HG02943 (cell line): ENCODE measurements around the gene HOXA2.

Experiments
- ATAC-seq: cut with Tn5 transposase; IDR thresholded peaks from one replicate; pipeline ENCODE4 v1.9.1; 2021; ENCODE audit warnings: mild to moderate bottlenecking, low read depth, moderate library complexity; ENCODE audit not compliant: unreplicated experiment

HOXA2 gene

DNA sequence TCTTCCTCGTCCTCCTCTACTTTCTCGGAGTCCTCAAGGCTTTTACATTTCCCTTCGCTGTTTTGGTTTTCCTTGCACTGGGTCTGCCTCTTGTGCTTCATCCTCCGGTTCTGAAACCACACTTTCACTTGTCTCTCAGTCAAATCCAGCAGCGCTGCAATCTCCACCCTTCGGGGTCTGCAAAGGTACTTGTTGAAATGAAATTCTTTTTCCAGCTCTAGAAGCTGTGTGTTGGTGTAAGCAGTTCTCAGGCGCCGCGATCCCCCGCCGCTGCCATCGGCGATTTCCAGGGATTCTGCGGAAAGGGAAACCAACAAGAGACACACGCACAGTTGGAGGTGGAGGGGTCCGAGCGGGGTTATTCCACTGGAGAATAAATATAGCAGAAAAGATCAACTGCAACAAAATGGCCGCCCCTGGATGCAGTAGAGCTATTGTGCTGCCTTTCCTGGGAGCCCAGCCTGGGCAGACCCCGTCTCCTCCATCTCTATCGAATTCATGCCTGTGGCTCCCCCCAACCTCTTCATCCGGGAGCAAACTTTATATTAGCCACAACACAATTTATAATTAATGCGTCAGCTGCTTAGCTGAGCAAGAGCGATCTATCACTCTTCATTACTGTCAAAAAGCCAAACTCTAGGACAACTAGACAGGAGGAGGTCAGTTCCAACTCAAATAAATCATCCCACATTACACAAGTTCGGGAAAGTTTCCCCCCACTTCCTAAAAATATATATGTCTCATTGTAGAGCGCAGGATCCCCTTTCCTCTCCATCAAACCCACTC lies 1.1 kb downstream of the HOXA2 start:
- ATAC-seq: no peak

DNA sequence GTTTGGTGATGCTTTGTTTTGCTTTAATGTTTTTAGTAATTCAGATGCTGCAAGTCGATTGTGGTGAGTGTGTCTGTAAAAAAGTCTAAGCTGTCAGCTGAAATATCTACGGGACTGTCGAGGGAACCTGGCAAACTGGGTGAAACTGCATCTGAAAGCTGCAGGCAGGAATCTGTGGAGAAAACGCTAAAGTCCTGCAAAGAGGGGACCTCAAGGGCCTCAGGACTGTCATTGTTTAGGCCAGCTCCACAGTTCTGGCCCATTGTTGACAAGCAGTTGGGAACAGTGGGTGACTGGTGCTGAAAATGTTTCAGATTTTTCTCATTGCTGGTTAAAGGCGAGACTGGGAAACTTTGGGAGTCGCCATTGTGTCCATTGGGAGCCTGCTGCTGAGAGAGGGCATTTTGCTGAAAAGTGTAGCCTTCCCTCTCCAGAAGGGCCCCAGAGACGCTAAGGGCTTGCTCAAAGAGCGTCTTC lies 1.8 kb downstream of the HOXA2 start:
- no peak for ATAC-seq

DNA sequence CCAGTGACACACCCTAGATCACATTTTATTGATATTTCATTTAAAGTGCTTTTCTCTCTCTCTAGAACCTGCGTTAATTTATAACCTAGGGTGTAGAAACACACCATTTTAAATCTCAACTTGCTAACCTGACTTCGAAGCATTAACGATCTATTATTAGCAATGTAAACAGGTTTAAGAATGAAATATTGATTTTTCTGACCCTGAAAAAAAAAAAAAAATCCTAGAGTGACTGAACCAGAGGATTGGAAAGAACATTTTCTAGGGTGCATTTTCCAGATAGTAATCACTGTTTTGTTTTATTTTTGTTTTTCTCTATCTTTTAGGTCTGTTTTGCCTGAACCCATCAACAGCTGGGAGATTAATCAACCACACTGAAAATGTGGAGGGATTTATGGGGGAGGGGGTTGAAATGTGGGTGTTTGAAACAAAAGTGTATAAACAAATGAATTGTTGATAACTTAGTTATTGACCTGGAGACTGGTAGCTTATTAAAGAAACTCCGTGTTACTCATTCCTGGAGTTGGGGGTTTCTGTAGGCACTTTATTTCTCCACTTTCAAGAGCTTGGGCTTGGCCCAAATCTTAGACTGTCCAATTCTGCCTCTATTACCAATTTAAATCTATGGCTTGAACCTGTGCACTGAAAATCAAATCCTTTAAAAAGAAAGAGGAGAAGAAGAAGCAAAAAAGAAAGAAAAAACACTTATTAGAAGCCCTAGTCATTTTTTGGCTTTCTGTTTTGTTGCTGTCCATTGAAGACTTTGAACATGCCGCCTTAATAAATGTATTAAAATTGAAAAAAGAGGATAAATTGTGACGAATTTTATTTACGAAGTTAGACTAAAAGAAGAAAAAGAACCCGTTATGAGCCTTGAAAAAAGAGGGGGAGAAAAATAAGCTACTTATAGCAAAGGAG lies 2.8 kb downstream of the HOXA2 start:
- no peak for ATAC-seq

DNA sequence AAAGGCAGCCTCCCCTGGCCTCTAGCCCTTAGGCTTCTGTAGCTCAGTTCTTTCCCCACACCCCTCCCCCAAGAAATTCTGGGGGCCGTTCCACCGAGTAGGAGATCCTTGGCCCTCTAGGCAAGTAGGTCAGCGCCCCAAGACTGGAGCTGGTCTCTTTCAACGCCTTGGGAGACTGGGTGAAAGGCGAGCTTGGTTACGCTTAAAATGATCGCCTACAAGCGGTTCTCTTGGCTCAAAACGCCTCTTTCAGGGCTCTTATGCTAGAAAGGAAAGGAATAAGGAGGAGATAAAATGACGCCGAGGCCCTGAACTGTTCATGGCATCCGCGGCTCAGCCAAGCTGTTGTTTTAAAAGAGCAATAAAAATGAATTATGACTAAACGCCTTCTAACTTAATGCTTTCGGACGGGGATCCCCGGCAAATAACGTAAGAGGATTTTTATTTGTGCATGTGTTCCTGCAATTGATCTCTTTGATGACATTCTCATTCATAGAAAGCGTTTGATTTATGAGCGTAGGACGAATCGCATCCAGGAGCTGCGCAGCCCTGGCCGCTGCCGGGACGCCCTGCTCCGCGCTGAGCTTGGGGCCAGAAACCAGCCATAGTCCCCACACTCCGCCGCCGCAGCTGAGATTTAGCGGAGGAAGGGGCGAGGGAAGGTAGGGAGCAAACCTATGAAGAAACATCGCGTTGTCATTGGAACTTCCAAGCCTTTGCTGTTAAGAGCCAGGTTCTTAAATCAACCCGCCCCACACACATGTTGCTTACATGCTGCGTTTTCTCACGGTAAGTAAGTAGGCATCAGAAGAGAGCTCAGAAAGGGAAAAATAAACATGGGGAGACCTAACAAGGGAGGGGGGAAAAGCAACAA lies 3.7 kb downstream of the HOXA2 start:
- no peak for ATAC-seq

DNA sequence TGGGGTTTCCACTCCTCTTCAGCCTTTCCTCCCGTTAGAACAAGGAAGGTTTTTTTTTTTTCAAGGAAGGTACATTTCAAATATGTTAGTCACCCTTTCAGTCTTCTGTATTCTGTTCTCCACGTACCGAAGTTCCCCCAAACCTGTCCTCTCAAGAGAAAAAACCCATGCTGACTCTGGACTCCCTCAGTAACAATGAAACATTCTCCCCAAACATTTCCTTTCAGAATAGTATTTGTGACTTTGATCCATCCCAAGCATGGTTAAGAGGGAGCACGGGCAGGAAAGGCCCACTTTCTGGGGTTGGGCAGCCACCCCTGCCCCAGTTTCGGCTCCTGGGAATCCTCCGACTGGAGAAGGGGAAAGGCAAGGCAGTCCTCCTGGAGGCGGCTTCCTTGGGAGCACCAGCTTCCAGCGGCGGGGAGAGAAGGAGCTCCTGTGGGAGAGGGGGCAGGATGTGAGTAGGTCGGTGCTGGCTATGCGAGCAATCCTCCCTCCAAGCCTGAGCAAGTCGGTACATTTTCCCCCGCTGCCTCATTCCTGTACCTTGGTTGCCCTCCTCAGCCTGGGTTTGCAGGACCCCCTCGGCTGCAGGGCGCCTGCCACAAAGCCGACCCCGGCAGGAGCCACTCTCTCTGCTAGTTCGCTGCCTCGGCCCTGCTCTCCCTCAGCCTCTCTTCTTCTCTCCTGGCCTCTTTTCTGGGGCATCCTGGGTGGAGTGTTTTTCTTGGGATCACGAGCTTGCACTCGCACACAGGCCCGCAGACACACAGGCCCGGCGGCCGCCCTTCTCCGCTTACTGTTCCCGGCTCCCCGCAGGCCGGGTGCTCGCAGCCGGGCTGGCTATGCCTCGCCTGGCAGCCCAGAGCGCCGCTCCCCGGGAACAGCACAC lies 4.6 kb downstream of the HOXA2 start:
- no peak for ATAC-seq

- no peak for ATAC-seq
Observed at GRCh38 chr7:27096768-27097514, 5.5 kb downstream of the HOXA2 start.

- peak; percentile 88 for ATAC-seq
Observed at GRCh38 chr7:27095897-27096767, 6.4 kb downstream of the HOXA2 start, which contains the start of gene HOXA1. TSS of gene HOXA1 (minus strand) at chr7:27096000. CDS start at chr7:27095912, 88 bp downstream.

- ATAC-seq: no peak
Observed at GRCh38 chr7:27095050-27095896, 7.2 kb downstream of the HOXA2 start.

GRCh38 chr7:27094304-27095049 lies 8.0 kb downstream of the HOXA2 start:
- no peak for ATAC-seq

DNA sequence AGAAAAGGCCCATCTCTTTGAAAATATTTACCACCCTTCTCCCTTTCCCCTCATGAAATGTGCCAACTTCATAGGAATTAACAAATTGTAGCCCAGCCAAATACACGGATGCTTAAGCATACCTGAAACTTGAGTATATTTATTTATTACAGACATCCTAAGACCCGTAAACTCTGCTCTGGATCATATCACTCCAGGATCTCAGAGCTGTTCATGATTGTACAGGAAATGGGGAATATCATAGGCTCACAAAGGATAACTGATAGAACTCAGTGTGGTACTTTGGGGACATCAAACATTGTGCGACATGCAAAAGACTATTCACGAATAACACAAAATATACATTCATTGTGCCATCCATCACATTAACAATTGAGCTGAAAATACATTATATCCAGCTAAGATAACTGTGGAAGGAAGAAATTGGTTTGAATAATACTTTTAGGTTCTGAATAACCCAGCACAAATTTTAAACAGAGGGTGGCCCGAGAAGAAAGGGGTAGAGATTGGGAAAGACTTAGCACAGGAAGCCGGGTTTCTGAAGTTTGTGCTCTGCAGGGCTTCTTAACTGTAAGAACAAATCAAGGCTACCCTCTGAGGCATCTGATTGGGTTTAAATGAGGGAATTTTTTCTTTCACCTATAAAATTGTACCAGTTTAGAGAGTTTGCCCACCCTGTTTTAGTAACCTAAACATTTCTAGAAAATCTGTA lies 9.1 kb downstream of the HOXA2 start:
- ATAC-seq: no peak

- ATAC-seq: no peak
Observed at GRCh38 chr7:27092819-27093110, 9.7 kb downstream of the HOXA2 start.

- ATAC-seq: no peak
Observed at GRCh38 chr7:27091941-27092818, 10.3 kb downstream of the HOXA2 start.

DNA sequence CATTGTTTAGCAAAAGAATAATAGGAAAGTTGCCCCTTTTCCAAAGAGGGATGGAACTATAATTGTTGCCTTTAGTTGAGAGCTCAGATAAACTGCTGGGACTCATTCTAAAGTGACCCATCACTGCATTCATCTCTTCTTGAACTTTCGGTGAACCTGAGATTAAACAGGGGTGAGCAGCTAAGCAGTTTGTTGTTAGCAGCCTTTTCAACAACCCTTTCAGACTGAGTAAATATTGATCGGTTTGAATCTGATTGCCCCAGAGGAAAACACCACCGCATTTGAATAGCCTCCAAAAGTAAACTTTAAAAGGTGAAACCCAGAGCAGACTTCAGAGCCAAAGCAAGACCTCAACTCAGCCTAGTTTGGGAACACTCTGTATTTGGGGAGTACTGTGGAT lies 11.4 kb downstream of the HOXA2 start:
- no peak for ATAC-seq

GRCh38 chr7:27088002-27088922 lies 14.2 kb downstream of the HOXA2 start:
- no peak for ATAC-seq
